ENCODE measurements around the gene HSD17B11.
"Not testable (repeated sequence)": the region's sequence is repeated elsewhere in the genome, so short reads cannot be mapped to it uniquely, and the experiment has no call there.

The HSD17B11 gene

DNA sequence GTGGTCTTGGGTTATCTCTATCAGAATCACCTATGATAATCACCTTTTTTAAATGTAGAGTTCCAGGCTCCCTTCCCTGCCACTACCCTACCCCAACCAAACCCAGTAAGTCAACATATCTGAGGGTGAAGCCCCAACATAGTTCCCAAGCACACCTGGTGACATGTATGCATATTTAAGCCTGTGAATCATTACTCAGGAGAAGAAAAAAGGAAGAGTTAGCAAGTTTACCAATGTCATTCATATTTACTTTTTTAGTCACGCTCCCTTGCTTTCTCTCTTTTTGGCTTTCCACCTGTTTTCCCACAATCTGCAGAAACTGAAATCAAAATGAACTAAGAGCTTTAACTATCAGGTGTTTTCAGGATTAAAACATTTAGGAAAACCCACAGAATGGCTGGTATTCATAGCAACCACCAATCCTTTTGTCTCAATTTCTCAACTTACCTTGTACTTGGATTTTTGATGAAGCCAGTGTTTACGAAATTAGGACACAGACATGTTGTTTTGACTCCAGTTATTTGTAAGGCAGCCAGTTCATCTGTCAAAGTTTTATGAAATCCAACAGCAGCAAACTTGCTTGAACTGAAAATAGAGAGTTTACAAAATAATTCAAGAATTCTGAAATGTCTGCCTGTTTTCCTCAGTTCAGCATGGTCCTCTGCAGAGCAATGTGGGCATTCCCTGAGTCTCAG lies 34.0 kb downstream of the HSD17B11 start:
- DNase-seq (ENCODE audit: low spot score) = no peak

DNA sequence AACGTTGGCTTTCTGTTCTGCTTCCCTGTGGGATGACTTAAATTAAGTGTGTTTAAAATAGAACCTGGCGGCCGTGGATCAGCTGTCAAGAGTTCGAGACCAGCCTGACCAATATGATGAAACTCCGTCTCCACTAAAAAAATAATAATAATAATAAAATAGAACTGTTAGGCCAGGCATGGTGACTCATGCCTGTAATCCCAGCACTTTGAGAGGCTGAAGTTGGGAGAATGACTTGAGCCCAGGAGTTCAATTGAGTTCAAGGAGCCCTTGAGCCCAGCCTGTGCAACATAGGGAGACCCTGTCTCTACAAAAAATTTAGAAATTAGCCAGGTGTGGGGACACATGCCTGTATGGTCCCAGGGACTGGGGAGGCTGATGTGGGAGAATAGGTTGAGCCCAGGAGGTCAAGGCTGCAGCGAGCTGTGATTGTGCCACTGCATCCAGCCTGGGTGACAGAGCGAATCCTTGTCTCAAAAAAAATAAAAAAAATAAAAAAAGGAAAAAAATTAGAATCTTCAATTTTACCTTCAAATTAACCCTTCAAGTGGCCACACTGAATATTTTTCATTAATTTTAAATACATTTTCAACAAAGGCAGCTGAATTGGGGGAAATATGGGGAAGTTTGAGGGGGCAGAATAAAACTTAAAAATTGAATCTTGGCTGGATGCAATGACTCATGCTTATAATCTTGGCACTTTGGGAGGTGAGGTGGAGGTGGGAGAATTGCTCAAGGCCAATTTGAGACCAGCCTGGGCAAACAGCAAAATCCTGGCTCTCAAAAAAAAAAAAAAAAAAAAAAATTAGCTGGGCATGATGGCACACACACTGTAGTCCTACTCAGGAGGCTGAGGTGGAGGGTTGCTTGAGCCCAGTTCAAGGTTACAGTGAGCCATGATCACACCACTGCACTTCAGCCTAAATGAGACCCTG lies 36.6 kb downstream of the HSD17B11 start:
- no peak for DNase-seq (ENCODE audit: low spot score)

DNA sequence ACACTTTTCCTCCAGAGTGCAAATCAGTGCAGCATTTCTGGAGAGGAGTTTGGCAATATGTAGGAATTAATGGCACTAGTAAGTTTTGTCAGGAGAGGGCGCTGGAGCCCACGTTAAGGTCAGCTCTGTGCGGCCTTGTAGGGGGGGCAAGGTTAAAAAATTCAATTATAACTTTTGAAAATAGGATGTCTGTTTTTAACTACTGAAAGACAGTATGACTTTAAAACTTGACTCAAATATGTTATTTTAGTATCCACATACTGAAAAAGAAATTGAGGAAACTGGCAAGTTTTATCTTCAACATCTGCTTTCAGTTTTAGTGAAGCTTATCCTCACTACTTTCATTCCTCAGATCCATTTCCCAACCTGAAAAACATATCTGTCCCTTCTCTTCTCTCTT lies 37.4 kb downstream of the HSD17B11 start:
- no peak for DNase-seq (ENCODE audit: low spot score)

DNA sequence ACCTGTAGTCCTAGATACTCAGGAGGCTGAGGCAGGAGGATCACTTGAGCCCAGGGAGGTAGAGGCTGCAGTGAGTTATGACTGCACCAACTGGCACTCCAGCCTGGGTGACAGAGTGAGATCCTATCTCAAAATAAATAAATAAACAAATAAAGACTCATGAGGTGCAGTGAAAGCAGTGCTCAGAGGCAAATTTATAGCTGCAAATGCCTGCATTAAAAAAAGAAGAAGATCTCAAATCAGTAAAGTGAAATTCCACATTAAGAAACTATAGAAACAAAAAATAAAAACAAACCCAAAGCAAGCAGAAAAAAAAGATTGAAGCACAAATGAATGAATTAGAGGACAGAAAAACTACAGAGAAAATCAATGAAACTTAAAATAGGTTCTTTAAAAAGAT lies 45.8 kb downstream of the HSD17B11 start:
- DNase-seq (ENCODE audit: low spot score) = no peak

DNA sequence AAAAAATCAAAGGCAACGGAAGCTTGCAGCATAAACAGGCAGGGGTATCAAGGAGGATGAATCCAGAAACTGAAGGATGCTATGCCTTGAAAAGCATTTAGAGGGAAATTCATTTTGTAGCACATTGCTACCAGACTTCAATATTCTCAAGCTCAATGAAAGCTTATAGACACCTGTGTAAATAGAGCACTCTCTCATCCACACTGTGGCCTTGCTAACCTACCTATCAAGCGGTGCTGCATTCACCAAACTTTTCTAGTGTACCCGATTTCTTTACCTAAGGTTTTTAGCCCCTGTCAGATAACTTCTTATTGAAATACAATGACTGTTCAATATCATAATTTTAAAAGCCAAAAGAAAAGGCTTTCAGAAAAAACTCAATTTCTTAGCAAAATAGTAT lies 48.1 kb downstream of the HSD17B11 start:
- no peak for DNase-seq (ENCODE audit: low spot score)

DNA sequence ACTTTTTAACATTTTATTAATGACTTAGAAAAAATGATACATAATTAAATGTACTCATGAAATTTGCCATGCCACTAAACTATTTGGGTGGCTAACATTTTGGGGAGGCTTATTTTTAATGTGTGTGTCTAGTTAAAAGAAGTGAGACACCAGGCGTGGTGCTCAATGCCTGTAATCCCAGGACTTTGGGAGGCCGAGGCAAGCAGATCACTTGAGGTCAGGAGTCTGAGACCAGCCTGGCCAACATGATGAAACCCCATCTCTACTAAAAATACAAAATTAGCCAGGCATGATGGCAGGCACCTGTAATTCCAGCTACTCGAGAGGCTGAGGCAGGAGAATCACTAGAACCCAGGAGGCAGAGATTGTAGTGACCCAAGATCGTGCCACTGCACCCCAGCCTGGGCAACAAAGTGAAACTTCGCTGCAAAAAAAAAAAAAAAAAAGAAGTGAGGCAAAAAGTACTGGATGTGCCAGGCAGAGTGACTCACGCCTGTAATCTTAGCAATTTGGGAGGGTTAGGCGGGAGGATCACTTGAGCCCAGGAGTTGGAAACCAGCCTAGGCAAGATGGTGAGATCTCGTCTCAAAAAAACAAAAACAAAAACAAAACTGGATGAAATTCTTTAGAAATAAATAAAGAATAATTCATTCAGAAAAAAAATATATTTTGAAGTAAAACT lies 48.9 kb downstream of the HSD17B11 start:
- DNase-seq (ENCODE audit: low spot score) = not testable (repeated sequence)

DNA sequence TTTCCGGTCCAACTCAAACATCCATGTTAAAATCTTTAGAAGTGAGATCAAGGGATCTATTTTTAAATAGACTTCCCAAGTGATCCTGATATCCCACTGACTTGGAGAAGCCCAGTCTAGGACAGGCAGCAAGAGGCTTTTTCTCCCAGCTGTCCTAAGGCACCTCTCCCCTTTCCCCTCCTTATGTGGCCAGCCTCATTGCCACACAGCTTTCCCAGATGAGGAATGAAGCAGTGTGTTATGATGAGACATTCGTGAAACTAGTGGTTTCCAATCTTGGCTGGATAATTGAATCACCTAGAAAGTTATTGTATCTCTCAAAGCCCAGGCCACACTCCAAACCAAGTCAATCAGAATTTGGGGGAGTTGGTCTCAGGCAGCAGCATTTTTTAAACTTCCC lies 51.5 kb downstream of the HSD17B11 start:
- DNase-seq (ENCODE audit: low spot score) = no peak

DNA sequence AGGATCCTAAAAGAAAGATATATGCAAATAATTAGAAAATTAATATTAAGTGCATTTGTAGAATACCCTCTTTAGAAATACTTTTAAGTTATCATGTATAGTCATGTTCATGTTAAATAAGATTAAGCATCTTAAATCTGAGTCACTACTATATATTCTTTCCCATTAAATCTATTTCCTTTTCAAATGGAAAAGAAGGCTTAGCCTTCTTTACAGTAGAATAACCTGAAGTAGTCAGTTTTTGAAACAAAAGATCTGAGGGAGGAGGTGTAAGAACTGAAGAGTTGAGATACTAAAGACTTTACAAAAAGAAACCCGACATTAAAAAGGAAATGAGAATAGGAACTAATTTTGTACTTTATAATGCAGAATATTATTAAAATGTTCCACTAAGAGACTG lies 53.6 kb downstream of the HSD17B11 start:
- DNase-seq (ENCODE audit: low spot score) = no peak

DNA sequence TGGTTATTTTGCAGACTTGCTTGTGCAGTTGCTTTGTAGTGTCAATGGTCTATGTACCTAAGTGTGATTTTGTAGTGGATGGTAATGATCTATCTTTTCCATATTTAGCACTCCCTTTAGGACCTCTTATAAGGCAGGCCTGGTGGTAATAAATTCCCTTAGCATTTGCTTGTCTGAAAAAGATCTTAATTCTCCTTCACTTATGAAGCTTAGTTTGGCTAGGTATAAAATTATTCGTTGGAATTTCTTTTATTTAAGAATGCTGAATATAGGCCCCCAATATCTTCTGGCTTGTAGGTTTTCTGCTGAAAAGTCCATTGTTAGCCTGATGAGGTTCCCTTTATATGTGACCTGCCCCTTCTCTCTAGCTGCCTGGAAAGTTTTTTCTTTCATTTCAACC lies 57.7 kb downstream of the HSD17B11 start:
- no peak for DNase-seq (ENCODE audit: low spot score)

DNA sequence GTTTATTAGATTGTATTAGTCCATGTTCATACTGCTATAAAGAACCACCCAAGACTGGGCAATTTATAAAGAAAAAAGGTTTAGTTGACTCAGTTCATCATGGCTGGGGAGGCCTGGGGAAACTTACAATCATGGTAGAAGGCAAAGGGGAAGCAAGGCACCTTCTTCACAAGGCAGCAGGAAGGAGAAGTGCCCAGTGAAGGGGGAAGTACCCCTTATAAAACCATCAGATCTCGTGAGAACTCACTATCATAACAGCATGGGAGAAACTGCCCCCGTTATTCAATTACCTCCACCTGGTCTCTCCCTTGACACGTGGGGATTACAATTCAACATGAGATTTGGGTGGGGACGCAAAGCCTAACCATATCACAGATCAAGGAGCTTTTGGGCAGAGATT lies 60.2 kb downstream of the HSD17B11 start:
- DNase-seq (ENCODE audit: low spot score) = no peak

DNA sequence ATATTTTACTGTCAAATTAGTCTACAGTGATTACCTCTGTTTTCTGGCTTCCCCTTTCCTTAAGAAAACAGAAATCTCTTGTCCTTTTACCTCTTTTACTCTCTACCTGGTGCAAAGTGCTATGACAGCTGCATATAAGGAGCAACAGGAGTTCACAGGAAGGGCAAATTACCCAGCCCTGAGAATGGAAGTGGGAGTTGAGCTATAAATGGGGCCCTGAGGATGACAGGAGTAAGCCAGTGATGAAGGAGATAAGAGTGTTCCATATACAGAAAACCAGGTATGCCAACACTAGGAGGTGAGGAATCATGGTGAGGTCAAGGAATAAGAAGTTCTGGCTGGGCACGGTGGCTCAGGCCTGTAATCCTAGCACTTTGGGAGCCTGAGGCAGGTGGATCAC lies 63.9 kb downstream of the HSD17B11 start:
- DNase-seq (ENCODE audit: low spot score) = no peak

DNA sequence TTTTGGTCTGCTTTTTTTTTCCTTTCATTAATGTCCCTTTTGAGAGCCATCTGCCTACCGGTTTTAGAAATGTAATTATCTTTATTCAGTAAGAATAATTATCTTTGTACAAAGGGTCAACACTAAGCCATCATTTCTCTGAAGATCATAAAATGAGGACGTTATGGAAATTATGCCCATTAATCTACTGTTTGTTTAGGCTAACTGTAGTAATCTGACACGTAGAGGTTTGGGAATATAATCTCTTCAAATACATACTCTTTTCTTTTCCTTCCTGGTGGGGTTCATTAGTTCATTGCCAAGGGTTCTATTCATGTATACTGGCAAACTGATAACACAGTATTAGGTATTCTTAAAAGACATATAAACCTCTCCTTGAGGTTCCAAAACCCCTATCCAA lies 64.5 kb downstream of the HSD17B11 start:
- DNase-seq (ENCODE audit: low spot score) = no peak

DNA sequence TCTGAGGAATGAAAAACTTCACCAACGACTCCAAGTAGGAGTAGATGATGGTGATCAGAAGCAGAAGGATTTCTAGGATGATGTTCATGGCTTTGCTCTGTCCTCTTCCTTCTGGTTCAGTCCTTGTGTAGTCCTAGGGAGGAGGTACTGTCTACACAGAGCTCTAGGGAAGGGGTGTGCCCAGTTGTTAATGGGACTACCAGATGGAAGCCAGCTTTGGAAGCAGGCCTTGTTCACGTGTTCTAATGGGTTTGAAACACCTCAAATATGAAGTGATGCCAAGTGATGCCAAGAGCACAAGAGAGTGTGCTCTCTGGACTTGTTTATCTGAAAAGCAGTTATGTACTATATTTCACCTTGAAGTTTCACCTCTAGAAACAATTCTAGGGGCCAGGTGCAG lies 68.2 kb downstream of the HSD17B11 start, which contains the start of gene HSD17B13:
HSD17B13 (minus strand) TSS at position 129 of the 400 bp plus-strand sequence; CDS start at position 88, 41 bp downstream.
- no peak for DNase-seq (ENCODE audit: low spot score)

DNA sequence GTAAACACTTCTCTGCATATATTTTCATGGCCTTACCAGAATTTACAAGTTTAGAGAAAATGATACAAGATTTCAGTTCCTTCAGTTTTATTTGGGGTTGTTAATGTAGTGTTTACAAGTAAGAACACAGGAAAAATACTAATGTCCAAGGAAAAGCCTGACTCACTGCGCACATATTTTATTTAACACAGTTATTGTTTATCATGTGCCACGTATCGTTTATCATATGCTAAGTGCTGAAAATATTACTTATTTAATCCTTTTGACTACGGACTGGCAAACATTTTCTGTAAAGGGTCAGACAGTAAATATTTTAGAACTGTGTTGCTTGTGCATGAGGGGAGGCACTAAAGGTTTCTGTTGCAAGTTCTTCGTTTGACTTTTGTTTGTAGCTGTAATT lies 69.1 kb downstream of the HSD17B11 start:
- DNase-seq (ENCODE audit: low spot score) = no peak

DNA sequence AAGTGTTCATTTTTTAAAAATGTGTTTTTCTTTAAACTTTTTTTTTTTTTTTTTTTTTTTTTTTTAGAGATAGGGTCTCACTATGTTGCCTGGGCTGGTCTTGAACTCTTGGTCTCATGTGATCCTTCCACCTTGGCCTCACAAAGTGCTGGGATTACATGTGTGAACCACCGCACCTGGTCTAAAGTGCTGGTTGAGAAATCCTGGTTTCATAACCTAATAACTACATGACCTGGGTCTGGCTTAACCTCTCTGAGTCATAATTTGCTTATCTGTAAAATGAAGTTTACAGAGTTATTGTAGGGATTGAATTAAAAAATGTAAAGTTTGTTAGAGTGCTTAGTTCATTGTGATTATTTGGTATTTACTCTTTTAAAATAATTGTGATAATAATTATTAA lies 73.5 kb downstream of the HSD17B11 start:
- no peak for DNase-seq (ENCODE audit: low spot score)

DNA sequence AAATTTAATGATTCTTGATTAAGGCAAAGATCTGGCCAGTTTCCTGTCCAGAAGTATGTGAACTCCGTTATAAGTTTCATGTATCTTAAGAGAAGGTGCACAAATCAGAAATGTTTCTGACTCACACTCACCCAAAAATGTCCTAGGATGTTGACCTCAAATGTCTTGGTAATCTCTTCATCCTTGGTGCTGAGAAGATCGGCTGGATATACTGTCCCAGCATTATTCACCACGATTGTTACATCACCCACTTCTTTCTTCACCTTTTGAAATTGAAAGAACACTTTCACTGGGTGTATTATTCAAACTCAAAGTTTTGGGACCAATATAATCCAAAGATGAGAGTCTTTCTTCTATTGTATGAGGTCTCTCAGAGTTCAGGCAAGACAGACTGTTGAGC lies 74.0 kb downstream of the HSD17B11 start:
- DNase-seq (ENCODE audit: low spot score) = no peak

DNA sequence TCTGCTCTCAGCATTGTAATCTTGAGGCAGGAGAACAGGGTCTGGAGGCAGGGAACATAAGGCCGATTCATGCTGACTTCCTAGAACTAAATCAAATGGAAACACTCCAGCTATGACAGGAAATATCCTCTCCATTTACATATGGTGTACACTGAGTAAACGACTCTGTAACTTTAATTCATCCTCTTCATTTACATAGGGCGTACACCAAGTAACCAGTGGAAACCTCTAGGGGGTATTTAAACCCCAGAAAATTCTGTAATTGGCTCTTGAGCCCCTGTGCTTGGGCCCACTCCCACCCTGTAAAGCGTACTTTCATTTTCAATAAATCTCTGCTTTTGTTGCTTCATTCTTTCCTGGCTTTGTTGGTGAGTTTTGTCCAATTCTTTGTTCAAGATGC lies 76.0 kb downstream of the HSD17B11 start:
- not testable (repeated sequence) for DNase-seq (ENCODE audit: low spot score)

DNA sequence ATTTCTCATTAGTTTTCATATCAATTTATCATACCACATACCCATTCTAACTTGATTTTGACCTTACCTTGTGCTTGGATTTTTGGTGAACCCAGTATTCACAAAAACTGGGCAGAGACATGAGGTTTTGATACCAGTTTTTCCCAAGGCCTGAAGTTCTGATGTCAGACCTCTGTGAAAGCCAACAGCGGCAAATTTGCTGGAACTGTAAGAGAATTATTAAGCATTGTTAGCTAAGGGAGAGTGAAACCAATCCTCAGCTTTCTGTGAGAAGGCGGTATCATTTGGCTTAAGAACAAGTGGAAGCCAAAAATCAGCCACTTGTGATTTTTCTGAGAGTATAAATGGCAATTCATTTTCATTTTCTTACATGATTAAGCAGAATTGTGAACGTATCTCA lies 77.2 kb downstream of the HSD17B11 start:
- no peak for DNase-seq (ENCODE audit: low spot score)

DNA sequence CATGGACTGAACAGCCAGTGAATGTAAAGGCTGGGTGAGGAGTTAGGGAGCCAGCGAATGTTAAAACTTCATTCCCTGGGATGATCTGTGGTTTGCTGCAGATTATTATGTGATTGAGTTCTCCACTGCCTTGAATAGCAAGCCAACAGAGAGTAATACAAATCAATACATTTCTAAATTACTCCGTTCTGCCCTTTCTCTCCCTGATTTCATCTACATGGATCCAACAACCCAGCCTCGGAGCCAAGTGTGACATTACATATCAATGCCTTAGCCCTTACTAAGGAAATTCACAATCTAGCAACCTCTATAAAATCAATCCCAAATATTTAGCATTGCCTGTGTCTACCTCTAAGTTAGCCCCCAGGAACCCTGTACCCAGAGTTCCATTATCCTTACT lies 79.3 kb downstream of the HSD17B11 start:
- no peak for DNase-seq (ENCODE audit: low spot score)

DNA sequence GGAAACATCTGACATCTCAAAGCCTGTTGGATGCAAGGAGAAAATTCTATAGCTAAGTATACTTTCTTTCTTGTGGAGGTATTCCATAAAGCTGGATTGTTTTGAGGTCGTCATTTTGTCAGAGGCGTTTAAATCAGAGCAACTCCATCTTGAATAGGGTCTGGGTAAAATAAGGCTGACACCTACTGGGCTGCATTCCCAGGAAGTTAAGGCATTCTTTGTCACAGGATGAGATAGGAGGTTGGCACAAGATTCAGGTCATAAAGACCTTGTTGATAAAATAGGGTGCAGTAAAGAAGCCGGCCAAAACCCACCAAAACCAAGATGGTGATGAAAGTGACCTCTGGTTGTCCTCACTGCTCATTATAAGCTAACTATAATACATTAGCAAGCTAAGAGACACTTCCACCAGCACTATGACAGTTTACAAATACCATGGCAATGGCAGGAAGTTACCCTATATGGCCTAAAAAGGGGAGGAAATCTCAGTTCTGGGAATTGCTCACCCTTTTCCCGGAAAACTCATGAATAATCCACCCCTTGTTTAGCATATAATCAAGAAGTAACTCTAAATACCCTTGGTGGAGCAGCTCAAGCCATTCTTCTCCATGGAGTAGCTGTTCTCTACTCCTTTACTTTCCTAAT lies 80.2 kb downstream of the HSD17B11 start:
- no peak for DNase-seq (ENCODE audit: low spot score)

DNA sequence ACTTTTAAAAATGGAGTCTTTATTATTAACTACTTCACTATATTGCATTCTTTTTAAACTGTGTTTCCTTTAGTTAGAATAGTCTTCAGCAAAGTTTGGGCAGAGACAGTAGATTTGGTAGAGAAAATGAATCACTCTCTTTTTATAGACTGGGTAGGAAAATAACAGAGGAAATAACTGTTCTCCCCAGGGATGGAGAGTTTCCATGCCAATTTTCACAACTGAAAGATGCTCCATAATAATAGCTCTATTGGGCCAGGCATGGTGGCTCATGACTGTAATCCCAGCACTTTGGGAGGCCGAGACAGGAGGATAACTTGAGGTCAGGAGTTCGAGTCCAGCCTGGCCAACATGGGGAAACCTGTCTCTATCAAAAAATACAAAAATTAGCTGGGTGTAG lies 81.4 kb downstream of the HSD17B11 start:
- no peak for DNase-seq (ENCODE audit: low spot score)

DNA sequence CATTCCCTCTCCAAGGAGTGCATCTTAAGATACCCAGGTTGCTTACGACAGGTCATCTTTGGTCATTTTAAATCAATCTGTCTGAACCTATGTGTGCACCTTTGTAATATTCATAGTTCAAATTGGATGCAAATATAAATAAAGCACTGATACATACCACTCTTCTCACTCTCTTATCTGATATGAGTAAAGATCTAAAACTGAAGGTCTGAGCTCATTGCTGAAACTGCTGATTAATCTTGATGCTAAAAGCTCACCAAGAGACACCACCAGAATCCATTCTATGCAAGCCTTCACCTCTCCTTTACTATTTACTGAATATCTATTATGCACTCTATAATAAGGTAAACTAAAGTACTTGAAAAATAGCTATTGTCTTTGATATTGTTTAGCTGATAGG lies 84.9 kb downstream of the HSD17B11 start:
- DNase-seq (ENCODE audit: low spot score) = no peak

All from ecto neural progenitor cell (in vitro differentiated cells).